ENCODE results near the gene IQUB.
"Not testable (repeated sequence)": the region's sequence is repeated elsewhere in the genome, so short reads cannot be mapped to it uniquely, and the experiment has no call there.

The IQUB gene

DNA sequence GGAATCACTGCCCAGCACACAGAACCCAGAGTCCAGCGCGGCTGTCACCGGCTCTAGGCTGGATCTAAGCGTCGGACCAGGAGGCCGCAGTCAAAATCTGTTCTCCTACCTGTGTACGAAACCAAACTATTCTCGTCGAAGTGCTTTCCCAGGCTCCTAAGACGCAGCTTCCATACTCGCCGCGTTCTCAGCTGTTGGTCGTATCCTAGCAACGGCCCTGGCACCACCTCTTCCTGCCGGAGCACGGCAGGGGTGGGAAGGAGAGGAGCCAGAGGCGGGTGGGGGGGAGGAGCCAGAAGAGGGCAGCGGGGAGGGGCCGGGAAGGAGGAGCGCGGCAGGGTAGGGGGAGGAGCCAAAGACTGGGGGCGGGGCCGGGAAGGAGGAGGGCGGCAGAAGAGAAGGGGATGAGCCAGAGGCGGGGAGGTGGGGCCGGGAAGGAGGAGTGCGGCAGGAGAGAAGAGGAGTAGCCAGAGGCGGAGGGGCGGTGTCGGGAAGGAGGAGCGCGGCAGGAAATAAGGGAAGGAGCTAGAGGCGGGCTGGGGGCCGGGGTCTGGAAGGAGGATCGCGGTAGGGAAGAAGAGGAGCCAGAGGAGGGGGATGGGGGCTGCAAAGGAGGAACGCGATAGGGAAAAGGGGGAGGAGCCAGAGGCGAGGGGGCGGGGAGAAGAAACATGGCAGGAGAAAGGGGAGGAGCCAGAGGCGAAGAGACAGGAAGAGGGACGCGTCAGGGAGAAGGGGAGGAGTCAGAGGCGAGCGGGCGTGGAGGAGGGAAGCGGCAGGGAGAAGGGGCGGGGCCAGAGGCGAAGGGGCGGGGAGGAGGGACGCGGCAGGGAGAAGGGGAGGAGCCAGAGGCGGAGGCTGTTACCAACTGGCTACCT lies at the start of gene IQUB:
TSS of gene IQUB (minus strand) at position 213 of the 878 bp plus-strand sequence. CDS start 22,255 bp downstream, outside the sequence.
- DNase-seq: peak; percentile 97 to 100 (median 100)

- no peak for DNase-seq
Measured at GRCh38 chr7:123583821-123584220, 49.4 kb upstream of the IQUB start.

- DNase-seq: no peak
Measured at GRCh38 chr7:123581162-123581459, 46.7 kb upstream of the IQUB start.

DNA sequence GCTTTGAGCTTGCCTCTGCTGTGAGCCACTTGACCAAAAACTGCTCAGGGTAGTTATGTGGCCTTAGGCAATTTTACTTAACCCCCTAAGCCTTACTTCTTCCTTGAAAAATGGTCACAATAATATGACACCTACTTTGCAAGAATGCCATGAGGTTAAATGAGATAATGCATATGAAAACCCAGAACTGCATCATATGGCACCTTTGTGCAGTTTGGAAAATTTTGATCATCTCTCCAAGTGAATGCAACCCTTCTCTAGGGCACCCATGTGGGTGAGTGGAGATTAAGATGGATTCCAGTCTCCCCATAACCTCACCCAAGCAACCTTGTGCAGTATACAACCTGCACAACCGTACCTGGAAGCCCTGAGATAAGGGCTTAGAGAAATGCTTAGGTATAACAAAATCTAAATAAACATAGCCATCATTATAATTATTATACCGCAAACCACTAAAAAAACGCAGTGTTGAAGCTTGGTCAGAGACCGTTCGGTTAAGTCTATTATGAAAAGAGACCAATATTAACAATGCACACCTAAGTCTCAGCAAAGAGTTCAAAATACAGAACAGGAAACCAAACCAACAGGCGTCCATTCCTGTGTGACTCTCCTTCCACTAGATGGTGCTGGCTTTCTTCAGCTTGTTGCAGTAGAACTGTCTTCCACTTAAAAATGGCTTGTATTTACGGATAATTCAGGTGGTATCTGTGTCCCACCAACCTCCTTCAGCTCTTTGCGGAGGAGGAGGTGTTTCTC lies 46.2 kb upstream of the IQUB start:
- DNase-seq: peak; percentile 49 to 82 (median 59)

- DNase-seq: no peak
Measured at GRCh38 chr7:123579416-123579815, 45.0 kb upstream of the IQUB start.

- DNase-seq: no peak
Measured at GRCh38 chr7:123573896-123574467, 39.6 kb upstream of the IQUB start.

DNA sequence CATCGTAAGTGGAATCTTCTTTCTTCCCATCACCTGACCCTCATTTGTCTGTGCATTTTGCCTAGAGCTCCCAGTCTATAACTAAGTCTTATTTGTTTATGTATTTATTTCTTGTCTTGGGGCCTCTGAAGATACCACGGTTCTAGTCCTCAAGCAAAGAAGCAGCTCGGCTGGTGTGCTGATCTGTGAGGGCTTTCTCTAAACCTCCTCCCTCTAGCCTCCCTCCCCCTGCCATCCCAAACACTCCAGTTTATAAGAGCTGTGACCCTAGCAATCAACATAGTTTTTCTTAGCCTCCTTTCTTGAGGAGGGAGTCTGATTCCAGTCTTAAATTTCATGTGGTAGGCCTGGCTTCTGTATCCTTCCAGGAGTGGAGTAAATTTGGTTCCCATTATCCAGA lies 38.9 kb upstream of the IQUB start:
- DNase-seq: no peak

GRCh38 chr7:123571684-123572083 lies 37.3 kb upstream of the IQUB start:
- no peak for DNase-seq

GRCh38 chr7:123571187-123571586 lies 36.8 kb upstream of the IQUB start:
- DNase-seq: no peak

GRCh38 chr7:123570390-123571182 lies 36.2 kb upstream of the IQUB start:
- DNase-seq: peak in 2 of 3 experiments; percentile 25 to 55

GRCh38 chr7:123569352-123570010 lies 35.1 kb upstream of the IQUB start:
- no peak for DNase-seq

- DNase-seq: no peak
Measured at GRCh38 chr7:123562121-123562520, 27.7 kb upstream of the IQUB start.

DNA sequence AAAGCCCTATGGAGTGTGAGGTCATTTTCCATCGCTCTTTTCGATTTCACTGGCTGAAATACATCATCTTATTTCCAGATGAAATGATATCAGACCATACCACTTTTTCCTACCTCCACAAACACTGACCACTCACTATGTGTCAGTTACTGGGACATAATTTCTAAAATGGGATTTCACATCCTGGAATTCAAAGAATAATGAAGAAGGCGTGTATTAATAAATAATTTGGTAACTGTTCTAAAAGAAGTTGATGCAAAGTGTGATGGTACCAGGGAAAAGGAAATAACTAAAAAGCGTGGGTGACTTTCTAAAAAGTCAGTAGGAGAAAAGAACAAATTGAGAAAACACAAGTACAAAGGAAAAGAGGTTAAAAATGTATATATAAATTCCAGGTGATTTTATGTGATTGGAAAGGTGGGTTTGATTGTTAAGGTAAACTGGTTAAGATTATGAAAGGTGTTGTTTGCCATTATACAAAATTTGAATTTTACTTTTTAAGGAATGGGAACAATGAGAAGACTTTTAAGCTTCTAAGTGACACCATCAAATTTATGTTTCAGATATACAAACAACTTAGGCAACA lies 24.0 kb upstream of the IQUB start:
- no peak for DNase-seq

GRCh38 chr7:123557398-123558288 lies 23.2 kb upstream of the IQUB start, which contains the start of gene NDUFA5:
TSS of gene NDUFA5 (minus strand) at chr7:123557818. CDS start at chr7:123557795, 23 bp downstream.
- peak; percentile 100 for DNase-seq

DNA sequence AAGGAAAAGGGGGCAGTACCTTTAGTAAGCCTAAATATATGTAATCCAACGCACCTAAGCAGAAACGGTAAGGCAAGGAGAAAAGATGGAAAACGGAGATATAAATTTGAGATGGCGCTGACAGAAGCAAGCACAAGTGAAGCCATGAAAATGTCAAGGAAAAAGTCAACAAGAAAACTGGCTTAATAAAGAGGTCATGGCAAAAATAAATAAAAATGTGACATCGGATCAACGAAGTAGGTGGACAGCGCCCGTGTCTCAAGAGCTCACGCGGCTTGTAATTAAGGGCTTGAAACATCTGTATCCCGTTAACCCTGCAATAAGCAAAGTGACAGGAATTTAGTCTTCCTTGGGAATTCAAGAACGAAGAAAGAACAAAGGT lies 22.6 kb upstream of the IQUB start:
- no peak for DNase-seq

GRCh38 chr7:123555484-123555883 lies 21.1 kb upstream of the IQUB start:
- no peak for DNase-seq

- no peak for DNase-seq
Measured at GRCh38 chr7:123553159-123553558, 18.8 kb upstream of the IQUB start.

GRCh38 chr7:123552641-123553040 lies 18.2 kb upstream of the IQUB start:
- no peak for DNase-seq

- DNase-seq: not testable (repeated sequence)
Measured at GRCh38 chr7:123552134-123552533, 17.7 kb upstream of the IQUB start.

DNA sequence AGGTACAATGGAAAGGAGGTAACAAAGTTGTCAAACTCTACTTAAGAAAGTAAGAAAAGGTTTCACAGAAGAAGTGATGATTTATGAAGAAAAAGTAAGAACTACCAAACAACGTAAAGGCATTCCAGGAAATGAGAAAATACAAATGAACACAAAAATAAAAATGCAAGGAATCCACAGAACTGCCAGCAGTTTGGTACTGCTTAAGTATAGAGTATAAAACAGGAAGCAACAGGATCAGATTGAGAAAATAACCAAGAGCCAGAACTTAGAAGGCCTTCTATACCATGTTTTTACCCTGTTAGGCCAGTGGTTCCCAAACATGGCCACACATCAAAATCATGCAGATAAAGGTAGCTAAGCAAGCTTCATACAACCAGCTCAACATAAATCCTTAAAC lies 14.0 kb upstream of the IQUB start:
- DNase-seq: no peak

DNA sequence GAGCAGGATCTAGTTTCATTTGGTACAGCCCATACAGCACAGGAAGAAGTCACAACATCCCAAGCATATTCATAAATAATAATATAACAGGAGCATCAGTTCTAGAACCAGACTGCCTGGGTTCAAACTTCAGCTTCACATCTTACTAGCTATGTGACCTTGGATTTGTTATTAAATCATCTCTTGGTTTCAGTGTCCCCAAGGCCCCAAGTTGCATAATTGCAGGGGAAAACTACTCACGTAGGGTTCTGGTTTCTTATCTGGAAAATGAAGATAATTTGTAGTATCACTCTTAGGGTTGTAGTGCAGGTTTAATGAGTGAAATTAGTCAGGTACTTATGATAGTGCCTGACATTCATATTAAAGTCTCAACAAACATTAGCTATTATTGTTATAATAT lies 5.5 kb upstream of the IQUB start:
- no peak for DNase-seq

All from NCI-H1417 (cell line).